HEK293 (cell line): ENCODE measurements around the gene FOLH1.
"Not testable (repeated sequence)": the region's sequence is repeated elsewhere in the genome, so short reads cannot be mapped to it uniquely, and the experiment has no call there.

ENCODE experiments used
- CTCF ChIA-PET: fragments of 350-600 bp; formaldehyde crosslinking; extraction: SDS; loops from one replicate; lab custom pipeline; 2021; ENCODE audit warnings: antibody characterized with exemption; lab: Yijun Ruan, JAX
- POLR2A ChIA-PET: fragments of 300-600 bp; formaldehyde crosslinking; extraction: SDS; loops from one replicate; lab custom pipeline; 2020; ENCODE audit warnings: antibody characterized with exemption, inconsistent platforms; lab: Yijun Ruan, JAX
- H3K27ac ChIP-seq: fragments of 200-500 bp; sonication (Bioruptor generic); 2 replicates; pipeline ENCODE4 v1.5.1; 2014; ENCODE audit warnings: low read depth, low read length, control low read depth, inconsistent platforms; ENCODE audit errors: extremely low read depth
- H3K36me3 ChIP-seq, 2 experiments: fragments of 200-500 bp in 1 of 2; sonication (Bioruptor generic) in 1 of 2; 1 replicate in 1 of 2; 2 replicates in 1 of 2; pipeline ENCODE4 v1.5.1; 2014 to 2017; ENCODE audit warnings: inconsistent platforms in 2 of 2, low read length in 2 of 2; ENCODE audit not compliant: control insufficient read depth in 2 of 2, insufficient read depth in 1 of 2
- H3K4me1 ChIP-seq: fragments of 200-500 bp; sonication (Bioruptor generic); 2 replicates; pipeline ENCODE4 v1.5.1; 2014; ENCODE audit warnings: mild to moderate bottlenecking, low read length, inconsistent platforms; ENCODE audit not compliant: control insufficient read depth, insufficient read depth
- H3K4me3 ChIP-seq: 2 replicates; pipeline ENCODE4 v1.5.1; 2011; ENCODE audit warnings: low read depth, mild to moderate bottlenecking, control low read depth, low read length, moderate library complexity
- H3K9me3 ChIP-seq: fragments of 200-500 bp; sonication (Bioruptor generic); 2 replicates; pipeline ENCODE4 v1.5.1; 2014; ENCODE audit warnings: low read depth, low read length, inconsistent platforms; ENCODE audit not compliant: control insufficient read depth, insufficient read depth
- EGR2 ChIP-seq: fragments of 450-650 bp; formaldehyde crosslinking; IDR thresholded peaks from 2 replicates; pipeline ENCODE4 v1.5.1; 2016; ENCODE audit warnings: low read depth, missing biosample characterization, missing genetic modification characterization
- IKZF3 ChIP-seq: fragments of 450-650 bp; IDR thresholded peaks from 2 replicates; pipeline ENCODE4 v1.5.0; 2018; ENCODE audit warnings: missing biosample characterization, mild to moderate bottlenecking, missing genetic modification characterization, moderate library complexity
- KLF7 ChIP-seq: fragments of 450-650 bp; formaldehyde crosslinking; IDR thresholded peaks from 2 replicates; pipeline ENCODE4 v1.5.1; 2016; ENCODE audit warnings: missing biosample characterization, missing genetic modification characterization, borderline replicate concordance
- SP7 ChIP-seq: fragments of 450-650 bp; formaldehyde crosslinking; IDR thresholded peaks from 2 replicates; pipeline ENCODE4 v1.5.1; 2016; ENCODE audit warnings: missing biosample characterization, missing genetic modification characterization
- ZBTB1 ChIP-seq: fragments of 450-650 bp; formaldehyde crosslinking; IDR thresholded peaks from 2 replicates; pipeline ENCODE4 v1.5.1; 2016; ENCODE audit warnings: missing biosample characterization, missing genetic modification characterization
- ZNF16 ChIP-seq: fragments of 450-650 bp; formaldehyde crosslinking; IDR thresholded peaks from 2 replicates; pipeline ENCODE4 v1.5.1; 2016; ENCODE audit warnings: low read depth, missing biosample characterization, missing genetic modification characterization
- ZNF19 ChIP-seq: fragments of 450-650 bp; formaldehyde crosslinking; IDR thresholded peaks from 2 replicates; pipeline ENCODE4; 2016; ENCODE audit warnings: missing biosample characterization, missing genetic modification characterization, low read depth
- ZNF2 ChIP-seq: fragments of 450-650 bp; formaldehyde crosslinking; IDR thresholded peaks from 2 replicates; pipeline ENCODE4 v1.5.1; 2016; ENCODE audit warnings: missing biosample characterization, missing genetic modification characterization
- ZNF548 ChIP-seq: fragments of 450-650 bp; formaldehyde crosslinking; IDR thresholded peaks from 2 replicates; pipeline ENCODE4 v1.5.1; 2016; ENCODE audit warnings: missing biosample characterization, missing genetic modification characterization
- ZNF571 ChIP-seq: fragments of 450-650 bp; formaldehyde crosslinking; IDR thresholded peaks from 2 replicates; pipeline ENCODE4 v1.5.0; 2017; ENCODE audit warnings: missing biosample characterization, missing genetic modification characterization
- ZNF791 ChIP-seq: fragments of 450-650 bp; formaldehyde crosslinking; IDR thresholded peaks from 2 replicates; pipeline ENCODE4 v1.5.1; 2016; ENCODE audit warnings: missing biosample characterization, missing genetic modification characterization
- TF ChIP-seq, protein P1 (sequence below): fragments of 450-650 bp; formaldehyde crosslinking; IDR thresholded peaks from 2 replicates; pipeline ENCODE4 v1.5.1; 2016; ENCODE audit warnings: missing biosample characterization, missing genetic modification characterization
- TF ChIP-seq, protein P2 (sequence below): fragments of 450-650 bp; formaldehyde crosslinking; IDR thresholded peaks from 2 replicates; pipeline ENCODE4 v1.5.1; 2016; ENCODE audit warnings: missing biosample characterization, missing genetic modification characterization

The FOLH1 gene

GRCh38 chr11:49202287-49202976 is 6.0 kb downstream of the FOLH1 start:
- TF ChIP-seq SP7 (no peak), ZNF571 (tag by site-specific recombination) (no peak), KLF7 (no peak), EGR2 (tag by site-specific recombination) (no peak), ZNF548 (tag by site-specific recombination) (no peak), ZNF791 (tag by site-specific recombination) (no peak), IKZF3 (no peak), ZNF16 (tag by site-specific recombination) (no peak), ZBTB1 (tag by site-specific recombination) (no peak), ZNF2 (tag by site-specific recombination) (no peak), ZNF19 (tag by site-specific recombination) (no peak)
- TF ChIP-seq, protein P1, sequence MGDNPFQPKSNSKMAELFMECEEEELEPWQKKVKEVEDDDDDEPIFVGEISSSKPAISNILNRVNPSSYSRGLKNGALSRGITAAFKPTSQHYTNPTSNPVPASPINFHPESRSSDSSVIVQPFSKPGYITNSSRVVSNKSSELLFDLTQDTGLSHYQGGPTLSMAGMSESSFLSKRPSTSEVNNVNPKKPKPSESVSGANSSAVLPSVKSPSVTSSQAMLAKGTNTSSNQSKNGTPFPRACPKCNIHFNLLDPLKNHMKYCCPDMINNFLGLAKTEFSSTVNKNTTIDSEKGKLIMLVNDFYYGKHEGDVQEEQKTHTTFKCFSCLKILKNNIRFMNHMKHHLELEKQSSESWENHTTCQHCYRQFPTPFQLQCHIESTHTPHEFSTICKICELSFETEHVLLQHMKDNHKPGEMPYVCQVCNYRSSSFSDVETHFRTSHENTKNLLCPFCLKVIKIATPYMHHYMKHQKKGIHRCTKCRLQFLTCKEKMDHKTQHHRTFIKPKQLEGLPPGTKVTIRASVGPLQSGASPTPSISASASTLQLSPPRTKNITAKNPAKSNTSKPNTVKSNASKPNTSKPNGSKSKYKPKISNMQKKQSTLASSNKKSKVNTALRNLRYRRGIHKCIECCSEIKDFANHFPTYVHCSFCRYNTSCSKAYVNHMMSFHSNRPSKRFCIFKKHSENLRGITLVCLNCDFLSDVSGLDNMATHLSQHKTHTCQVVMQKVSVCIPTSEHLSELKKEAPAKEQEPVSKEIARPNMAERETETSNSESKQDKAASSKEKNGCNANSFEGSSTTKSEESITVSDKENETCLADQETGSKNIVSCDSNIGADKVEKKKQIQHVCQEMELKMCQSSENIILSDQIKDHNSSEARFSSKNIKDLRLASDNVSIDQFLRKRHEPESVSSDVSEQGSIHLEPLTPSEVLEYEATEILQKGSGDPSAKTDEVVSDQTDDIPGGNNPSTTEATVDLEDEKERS = no peak
- TF ChIP-seq, protein P2, sequence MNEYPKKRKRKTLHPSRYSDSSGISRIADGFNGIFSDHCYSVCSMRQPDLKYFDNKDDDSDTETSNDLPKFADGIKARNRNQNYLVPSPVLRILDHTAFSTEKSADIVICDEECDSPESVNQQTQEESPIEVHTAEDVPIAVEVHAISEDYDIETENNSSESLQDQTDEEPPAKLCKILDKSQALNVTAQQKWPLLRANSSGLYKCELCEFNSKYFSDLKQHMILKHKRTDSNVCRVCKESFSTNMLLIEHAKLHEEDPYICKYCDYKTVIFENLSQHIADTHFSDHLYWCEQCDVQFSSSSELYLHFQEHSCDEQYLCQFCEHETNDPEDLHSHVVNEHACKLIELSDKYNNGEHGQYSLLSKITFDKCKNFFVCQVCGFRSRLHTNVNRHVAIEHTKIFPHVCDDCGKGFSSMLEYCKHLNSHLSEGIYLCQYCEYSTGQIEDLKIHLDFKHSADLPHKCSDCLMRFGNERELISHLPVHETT (tag by site-specific recombination) = no peak
- no peak overlapping the region for H3K4me3 ChIP-seq
- POLR2A ChIA-PET = no interaction called here
- CTCF ChIA-PET = no interaction called here
- no peaks in the 10 kb centered on the region for H3K9me3 ChIP-seq
- no peaks in the 10 kb centered on the region for H3K4me1 ChIP-seq
- H3K27ac ChIP-seq = no peak overlapping the region
- H3K36me3 ChIP-seq = no peaks in the 10 kb centered on the region

DNA sequence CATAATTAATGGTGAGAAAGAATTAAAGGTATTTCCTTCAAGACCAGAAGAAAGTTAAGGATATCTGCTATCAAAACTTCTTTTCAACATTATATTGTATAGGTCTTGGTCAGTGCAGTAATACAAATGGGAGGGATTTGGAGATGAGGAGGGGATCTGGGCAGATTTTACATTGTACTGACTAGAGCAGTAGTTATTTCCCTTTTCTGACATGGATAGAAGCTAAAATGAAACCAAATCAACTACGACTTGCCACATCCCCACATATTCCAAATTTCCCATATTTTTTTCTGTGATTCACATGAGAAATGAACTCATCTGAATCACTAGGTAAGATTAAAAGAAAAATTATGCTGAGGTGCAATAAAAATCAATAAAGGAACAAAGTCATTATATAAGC is 11.6 kb downstream of the FOLH1 start:
- CTCF ChIA-PET, H3K27ac ChIP-seq, POLR2A ChIA-PET, H3K9me3 ChIP-seq, H3K4me3 ChIP-seq, H3K4me1 ChIP-seq, H3K36me3 ChIP-seq: not testable (repeated sequence)

GRCh38 chr11:49196002-49196401 is 12.4 kb downstream of the FOLH1 start:
- CTCF ChIA-PET, H3K27ac ChIP-seq, H3K9me3 ChIP-seq, POLR2A ChIA-PET, H3K4me3 ChIP-seq, H3K36me3 ChIP-seq, H3K4me1 ChIP-seq: not testable (repeated sequence)

DNA sequence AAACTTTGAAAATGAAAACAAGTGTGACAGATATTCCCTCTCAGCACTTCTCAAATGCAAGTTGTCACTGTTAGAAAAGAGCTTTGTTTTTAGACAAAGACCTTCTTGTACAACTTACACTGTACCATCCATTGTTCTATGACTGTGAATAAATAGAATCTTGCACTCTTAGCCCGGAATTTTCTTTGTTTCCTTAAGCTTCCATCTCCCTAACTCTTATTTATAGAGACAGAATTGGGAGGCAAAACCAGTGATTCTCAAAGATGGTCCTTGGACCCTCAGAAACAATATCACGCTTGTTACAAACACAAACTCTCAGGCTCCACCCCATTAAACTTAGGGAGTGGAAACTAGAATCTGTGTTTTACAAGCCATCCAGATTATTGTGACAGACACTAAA is 18.1 kb downstream of the FOLH1 start:
- H3K4me1 ChIP-seq, POLR2A ChIA-PET: not testable (repeated sequence)

DNA sequence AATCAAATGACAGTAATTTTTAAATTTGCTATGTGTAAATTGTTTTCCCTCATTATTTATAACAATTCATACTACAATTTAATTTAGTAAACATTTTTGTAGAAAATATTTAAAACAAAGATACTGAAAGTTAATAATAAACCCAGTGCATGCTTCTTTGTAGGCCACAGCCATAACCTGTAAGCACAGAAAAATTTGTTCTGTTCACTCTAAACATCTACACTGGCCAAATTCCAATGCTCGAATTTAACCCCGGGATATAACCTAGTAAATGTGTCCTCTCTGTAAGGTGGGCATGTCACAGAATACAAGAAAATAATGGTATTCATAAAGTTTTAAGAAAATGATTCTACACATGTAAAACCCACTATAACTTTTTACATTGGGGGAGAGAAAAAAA is 22.2 kb downstream of the FOLH1 start:
- H3K27ac ChIP-seq, POLR2A ChIA-PET, CTCF ChIA-PET, H3K36me3 ChIP-seq, H3K4me1 ChIP-seq, H3K9me3 ChIP-seq, H3K4me3 ChIP-seq: not testable (repeated sequence)

More for the DNA sequence above, 18.1 kb downstream of the FOLH1 start:
- H3K9me3 ChIP-seq, H3K4me3 ChIP-seq, CTCF ChIA-PET, H3K27ac ChIP-seq, H3K36me3 ChIP-seq: not testable (repeated sequence)

DNA sequence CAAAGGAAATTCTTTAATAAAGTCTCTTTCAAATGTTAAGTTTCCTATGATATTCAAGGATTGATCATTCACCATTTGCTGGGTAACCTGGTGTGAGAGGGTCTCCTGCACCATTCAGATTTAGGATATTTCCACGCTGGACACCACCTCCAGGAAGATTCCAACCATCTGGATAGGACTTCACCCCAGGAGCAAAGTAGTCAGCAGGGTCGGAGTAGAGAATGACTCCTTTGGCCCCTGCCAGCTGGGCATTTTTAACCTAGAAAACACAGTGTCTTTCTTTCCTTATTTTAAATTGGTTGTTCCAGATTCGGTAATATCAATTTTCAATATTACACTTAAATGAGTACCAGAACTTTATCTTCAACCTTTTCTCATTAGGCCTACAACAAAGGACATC is 22.8 kb downstream of the FOLH1 start:
- POLR2A ChIA-PET, CTCF ChIA-PET, H3K4me1 ChIP-seq: not testable (repeated sequence)

GRCh38 chr11:49184756-49185155 is 23.6 kb downstream of the FOLH1 start:
- H3K4me1 ChIP-seq, CTCF ChIA-PET, H3K9me3 ChIP-seq, H3K27ac ChIP-seq, H3K36me3 ChIP-seq, H3K4me3 ChIP-seq, POLR2A ChIA-PET: not testable (repeated sequence)

More for the DNA sequence above, 22.8 kb downstream of the FOLH1 start:
- H3K27ac ChIP-seq, H3K9me3 ChIP-seq, H3K4me3 ChIP-seq, H3K36me3 ChIP-seq: not testable (repeated sequence)
